CD14-positive monocyte (primary cell): ENCODE data around the gene BRAF. TPM values are rescaled to one million over a fixed set of nuclear protein-coding genes. Genes with fewer than 3 reads are reported as not detected.

Experiments used
- DNase-seq, 3 donors: peaks; one replicate each; pipeline ENCODE4 v3.0.0-alpha.2; 2011 to 2022
- H2AFZ ChIP-seq: 2 replicates; pipeline ENCODE4 v1.6.0; 2012; ENCODE audit warnings: mild to moderate bottlenecking, low read depth, low read length, inconsistent platforms; ENCODE audit not compliant: insufficient read depth, poor library complexity, severe bottlenecking
- H3K27ac ChIP-seq, 2 donors: 1 replicate in 1 of 2; 2 replicates in 1 of 2; pipeline ENCODE4 v1.5.1; 2012 to 2013; ENCODE audit warnings: low read length in 2 of 2, control low read depth in 1 of 2, inconsistent platforms in 1 of 2, low read depth in 1 of 2, mild to moderate bottlenecking in 1 of 2
- H3K27me3 ChIP-seq, 2 donors: one replicate each; pipeline versions ENCODE4 v1.6.0 to v1.6.1; 2011 to 2013; ENCODE audit warnings: low read length in 2 of 2; ENCODE audit not compliant: control insufficient read depth in 2 of 2, insufficient read depth in 2 of 2
- H3K36me3 ChIP-seq, 2 donors: replicated peaks in 1 of 2; 1 replicate in 1 of 2; 2 replicates in 1 of 2; pipeline versions ENCODE4 v1.5.1 to v1.6.1; 2012 to 2013; ENCODE audit warnings: low read length in 2 of 2, control low read depth in 1 of 2, inconsistent platforms in 1 of 2, mild to moderate bottlenecking in 1 of 2; ENCODE audit not compliant: insufficient read depth in 2 of 2, control insufficient read depth in 1 of 2
- H3K4me1 ChIP-seq, 2 donors: 1 replicate in 1 of 2; 2 replicates in 1 of 2; pipeline versions ENCODE4 v1.5.1 to v1.6.1; 2012 to 2013; ENCODE audit warnings: low read length in 2 of 2, control low read depth in 1 of 2, inconsistent platforms in 1 of 2, mild to moderate bottlenecking in 1 of 2, moderate library complexity in 1 of 2; ENCODE audit not compliant: insufficient read depth in 2 of 2, control insufficient read depth in 1 of 2
- H3K4me2 ChIP-seq: replicated peaks from 2 replicates; pipeline ENCODE3; 2012; ENCODE audit warnings: low read length, moderate library complexity, mild to moderate bottlenecking; ENCODE audit not compliant: poor library complexity, severe bottlenecking; ENCODE audit errors: extremely low read depth
- H3K4me3 ChIP-seq, 3 experiments: fragments of 200-600 bp in 1 of 3; sonication (generic) in 1 of 3; replicated peaks in 1 of 3; 1 replicate in 2 of 3; 2 replicates in 1 of 3; pipeline ENCODE4 v1.5.1; 2011 to 2013; ENCODE audit warnings: low read length in 3 of 3, mild to moderate bottlenecking in 3 of 3, control low read depth in 2 of 3, low read depth in 2 of 3, inconsistent platforms in 1 of 3, moderate library complexity in 1 of 3
- H3K79me2 ChIP-seq: 2 replicates; pipeline ENCODE4 v1.6.0; 2012; ENCODE audit warnings: mild to moderate bottlenecking, control low read depth, inconsistent platforms, low read length, moderate library complexity; ENCODE audit not compliant: insufficient read depth
- H3K9ac ChIP-seq: 2 replicates; pipeline ENCODE4 v1.6.0; 2017; ENCODE audit warnings: low read length, mild to moderate bottlenecking; ENCODE audit not compliant: insufficient read depth, poor library complexity, severe bottlenecking
- H3K9me3 ChIP-seq, 2 donors: replicated peaks in 1 of 2; 1 replicate in 1 of 2; 2 replicates in 1 of 2; pipeline versions ENCODE4 v1.5.1 to v1.6.1; 2012 to 2013; ENCODE audit warnings: low read length in 2 of 2, control low read depth in 1 of 2; ENCODE audit not compliant: control insufficient read depth in 1 of 2, insufficient read depth in 1 of 2
- H4K20me1 ChIP-seq: 2 replicates; pipeline ENCODE4 v1.6.0; 2012; ENCODE audit warnings: mild to moderate bottlenecking, low read length, control low read depth, moderate library complexity; ENCODE audit not compliant: insufficient read depth
- H3K27ac Mint-ChIP-seq, 7 donors: one replicate each; pipeline ENCODE4 v1.8.0; 2020; ENCODE audit warnings: mild to moderate bottlenecking in 7 of 7, mixed read lengths in 7 of 7, moderate library complexity in 6 of 7, inconsistent platforms in 2 of 7
- H3K27me3 Mint-ChIP-seq, 3 donors: one replicate each; pipeline ENCODE4 v1.8.0; 2021 to 2022; ENCODE audit warnings: low read depth in 3 of 3, mild to moderate bottlenecking in 3 of 3, mixed read lengths in 3 of 3, moderate library complexity in 3 of 3, inconsistent platforms in 1 of 3
- H3K36me3 Mint-ChIP-seq, 2 donors: one replicate each; pipeline ENCODE4 v1.8.0; 2020; ENCODE audit warnings: mixed read lengths in 2 of 2, inconsistent platforms in 1 of 2, mild to moderate bottlenecking in 1 of 2
- H3K4me1 Mint-ChIP-seq: one replicate; pipeline ENCODE4 v1.8.0; 2020; ENCODE audit warnings: mild to moderate bottlenecking, mixed read lengths
- H3K4me3 Mint-ChIP-seq, 2 donors: one replicate each; pipeline ENCODE4 v1.8.0; 2020; ENCODE audit warnings: mild to moderate bottlenecking in 2 of 2, mixed read lengths in 2 of 2, moderate library complexity in 1 of 2
- H3K9me3 Mint-ChIP-seq, 7 donors: one replicate each; pipeline ENCODE4 v1.8.0; 2020 to 2022; ENCODE audit warnings: mixed read lengths in 7 of 7, mild to moderate bottlenecking in 6 of 7, moderate library complexity in 6 of 7, inconsistent platforms in 2 of 7
- WGBS: methylation state at CpG from one replicate; pipeline ENCODE4 v1.1.5; 2013; ENCODE audit warnings: missing lambda C conversion rate; ENCODE audit not compliant: insufficient coverage; 5-methylcytosine and 5-hydroxymethylcytosine counted together
- intact Hi-C, 2 donors: fragments of 100-400 bp; cut with micrococcal nuclease; formaldehyde crosslinking; loops; one replicate each; pipeline versions ENCODE4 v1.15.0 to v1.15.1; 2023
- polyA plus RNA-seq, 3 donors: library from polyadenylated mRNA; depleted of rRNA in 1 of 3; unstranded in 2 of 3; stranded (reverse) in 1 of 3; fragments of 300-500 nt in 2 of 3; fragments of >200 nt in 1 of 3; fragmentation: Illumina TruSeq in 2 of 3; gene quantifications; 1 replicate in 2 of 3; 2 replicates in 1 of 3; pipeline ENCODE4 v1.2.3, GENCODE V29; 2012 to 2021
- TF ChIP-seq, protein P1 (sequence below): fragments of 200-600 bp; IDR thresholded peaks from one replicate; pipeline ENCODE4 v1.8.0; 2022; ENCODE audit warnings: antibody characterized with exemption, mild to moderate bottlenecking

The BRAF gene
- polyA plus RNA-seq, 3 donors: 3.8 to 10.0 (median 5.6) TPM

DNA sequence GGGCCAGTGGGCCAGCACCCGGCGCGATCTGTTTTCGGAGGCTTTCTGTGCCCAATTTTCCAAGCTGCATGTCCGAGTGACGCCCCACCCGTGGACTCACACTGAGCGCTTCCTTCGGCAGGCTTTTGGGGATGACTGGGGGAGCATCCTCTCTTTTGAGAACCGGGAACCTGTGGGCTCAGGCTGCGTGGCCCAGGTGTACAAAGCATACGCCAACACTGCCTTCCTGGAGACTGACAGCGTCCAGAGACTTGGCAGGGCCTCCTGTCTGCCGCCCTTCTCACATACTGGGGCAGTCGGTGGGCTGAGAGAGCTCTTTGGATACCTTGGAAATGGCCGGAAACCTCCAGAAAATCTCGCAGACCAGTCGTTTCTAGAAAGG, 251.0 kb downstream of the BRAF start:
- Histone ChIP-seq H3K9me3 (no peaks in the 10 kb centered on the region), H3K27ac (no peak overlapping the region), H4K20me1 (no peaks in the 10 kb centered on the region), H3K79me2 (peaks cover 7% of the 10 kb centered on the region), H3K4me2 (peak overlapping the region; percentile 87), H2AFZ (peak overlapping the region; percentile 86), H3K36me3 (peaks cover 5 to 14% of the 10 kb centered on the region in 2 donors), H3K4me1 (peaks cover 42 to 49% of the 10 kb centered on the region in 2 donors), H3K4me3 (peak overlapping the region; percentile 60 to 77 (median 62)), H3K9ac (peak overlapping the region; percentile 81), H3K27me3 (no peaks in the 10 kb centered on the region)
- Mint-ChIP-seq H3K27me3 (peaks cover 2 to 5% (median 3%) of the 10 kb centered on the region in 3 donors), H3K36me3 (peaks cover 14 to 18% of the 10 kb centered on the region in 2 donors), H3K4me3 (peak overlapping the region; percentile 88 to 95), H3K9me3 (peaks cover 0 to 2% (median 0%) of the 10 kb centered on the region in 7 donors), H3K27ac (peak overlapping the region in 6 of 7 donors; percentile 19 to 89 (median 78)), H3K4me1 (peaks cover 42% of the 10 kb centered on the region)
- intact Hi-C loops: no loop called here
- DNase-seq: no peak
- 26% methylated on average over 16 of the region's 18 CpGs for WGBS
- TF ChIP-seq, protein P1, sequence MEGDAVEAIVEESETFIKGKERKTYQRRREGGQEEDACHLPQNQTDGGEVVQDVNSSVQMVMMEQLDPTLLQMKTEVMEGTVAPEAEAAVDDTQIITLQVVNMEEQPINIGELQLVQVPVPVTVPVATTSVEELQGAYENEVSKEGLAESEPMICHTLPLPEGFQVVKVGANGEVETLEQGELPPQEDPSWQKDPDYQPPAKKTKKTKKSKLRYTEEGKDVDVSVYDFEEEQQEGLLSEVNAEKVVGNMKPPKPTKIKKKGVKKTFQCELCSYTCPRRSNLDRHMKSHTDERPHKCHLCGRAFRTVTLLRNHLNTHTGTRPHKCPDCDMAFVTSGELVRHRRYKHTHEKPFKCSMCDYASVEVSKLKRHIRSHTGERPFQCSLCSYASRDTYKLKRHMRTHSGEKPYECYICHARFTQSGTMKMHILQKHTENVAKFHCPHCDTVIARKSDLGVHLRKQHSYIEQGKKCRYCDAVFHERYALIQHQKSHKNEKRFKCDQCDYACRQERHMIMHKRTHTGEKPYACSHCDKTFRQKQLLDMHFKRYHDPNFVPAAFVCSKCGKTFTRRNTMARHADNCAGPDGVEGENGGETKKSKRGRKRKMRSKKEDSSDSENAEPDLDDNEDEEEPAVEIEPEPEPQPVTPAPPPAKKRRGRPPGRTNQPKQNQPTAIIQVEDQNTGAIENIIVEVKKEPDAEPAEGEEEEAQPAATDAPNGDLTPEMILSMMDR: no peak

DNA sequence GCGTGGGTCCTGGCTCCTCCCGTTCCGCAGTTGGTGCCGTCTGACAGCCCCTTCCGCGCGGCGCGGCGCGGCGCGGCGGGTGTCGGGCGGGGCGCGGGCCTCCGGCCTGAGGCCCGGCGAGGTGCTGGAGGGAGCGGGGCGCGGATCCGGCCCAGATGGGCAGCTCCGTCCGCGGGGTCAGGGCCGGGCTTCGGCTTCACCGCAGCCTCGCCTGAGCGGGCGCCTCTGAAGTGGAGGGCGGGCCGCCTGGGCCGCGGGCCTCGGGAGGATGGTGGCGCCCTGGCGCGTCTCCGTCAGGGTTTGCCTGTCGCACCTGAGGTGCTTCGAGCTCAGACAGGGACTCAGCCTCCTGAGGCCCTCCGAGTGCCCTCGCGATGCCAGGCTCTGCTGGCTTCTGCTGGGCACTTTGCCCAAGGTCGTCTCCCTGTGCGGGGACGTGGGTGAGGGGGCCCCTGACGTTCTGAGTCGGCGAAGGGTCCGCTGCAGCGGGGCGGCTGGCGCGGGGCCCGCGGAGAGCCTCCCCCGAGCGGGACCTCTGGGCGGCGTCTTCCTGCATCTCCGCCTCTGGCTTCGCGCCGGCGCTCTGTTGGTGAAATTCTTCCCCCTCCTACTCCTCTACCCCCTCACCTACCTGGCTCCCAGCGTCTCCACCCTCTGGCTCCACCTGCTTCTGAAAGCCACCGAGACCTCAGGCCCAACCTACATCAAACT, 251.5 kb downstream of the BRAF start:
- Histone ChIP-seq H2AFZ (peak overlapping the region; percentile 86), H3K4me3 (peak overlapping the region; percentile 60 to 77 (median 62)), H3K4me2 (peak overlapping the region; percentile 87), H3K36me3 (peaks cover 3 to 8% of the 10 kb centered on the region in 2 donors), H3K79me2 (peaks cover 7% of the 10 kb centered on the region), H3K9me3 (no peaks in the 10 kb centered on the region), H3K9ac (peak overlapping the region; percentile 81), H3K27ac (peak overlapping the region in 1 of 2 donors; percentile 66), H4K20me1 (no peaks in the 10 kb centered on the region), H3K4me1 (peaks cover 42 to 49% of the 10 kb centered on the region in 2 donors), H3K27me3 (no peaks in the 10 kb centered on the region)
- TF ChIP-seq, protein P1: no peak
- Mint-ChIP-seq H3K4me1 (peaks cover 42% of the 10 kb centered on the region), H3K9me3 (peaks cover 0 to 2% (median 0%) of the 10 kb centered on the region in 7 donors), H3K4me3 (peak overlapping the region; percentile 88 to 95), H3K27ac (peak overlapping the region in 6 of 7 donors; percentile 19 to 89 (median 78)), H3K27me3 (peaks cover 2 to 5% (median 3%) of the 10 kb centered on the region in 3 donors), H3K36me3 (peaks cover 10 to 13% of the 10 kb centered on the region in 2 donors)
- intact Hi-C loops: no loop called here
- under 1% methylated on average over 72 of the region's 72 CpGs for whole genome bisulfite sequencing
- peak in 1 of 3 donors; percentile 5 for DNase-seq
